ENCODE data around the gene HOOK1. TPM values are rescaled to one million over a fixed set of nuclear protein-coding genes. Genes with fewer than 3 reads are reported as not detected.

HOOK1 gene
- total RNA-seq, 1 donor from 2014 or later = 10.3 TPM

GRCh38 chr1:59788825-59789224 lies 25.9 kb upstream of the HOOK1 start:
- TF ChIP-seq CTCF (IDR thresholded peaks at IDR 0.05; ENCODE audit: insufficient read depth, low read length, severe bottlenecking) = no peak
- FAIRE-seq = no peak
- Histone ChIP-seq H3K4me3 (ENCODE audit: low read depth, low read length) (no peak overlapping the region), H3K27me3 (ENCODE audit: control insufficient read depth, insufficient read depth, low read length) (no peaks in the 10 kb centered on the region), H3K36me3 (ENCODE audit: control insufficient read depth, insufficient read depth, low read length) (no peaks in the 10 kb centered on the region)
- peak; percentile 73 for DNase-seq (ENCODE audit: low read depth)

- FAIRE-seq = no peak
- DNase-seq (ENCODE audit: low read depth) = no peak
- no peaks in the 10 kb centered on the region for H3K27me3 ChIP-seq (ENCODE audit: control insufficient read depth, insufficient read depth, low read length)
- no peak for TF ChIP-seq CTCF (IDR thresholded peaks at IDR 0.05; ENCODE audit: insufficient read depth, low read length, severe bottlenecking)
- H3K4me3 ChIP-seq (ENCODE audit: low read depth, low read length) = no peak overlapping the region
- no peaks in the 10 kb centered on the region for H3K36me3 ChIP-seq (ENCODE audit: control insufficient read depth, insufficient read depth, low read length)
These were observed 16.1 kb upstream of the HOOK1 start for GRCh38 chr1:59798600-59798999.

GRCh38 chr1:59803458-59804038 lies 11.2 kb upstream of the HOOK1 start:
- no peak for TF ChIP-seq CTCF (IDR thresholded peaks at IDR 0.05; ENCODE audit: insufficient read depth, low read length, severe bottlenecking)
- H3K4me3 ChIP-seq (ENCODE audit: low read depth, low read length) = no peak overlapping the region
- FAIRE-seq = no peak
- no peaks in the 10 kb centered on the region for H3K27me3 ChIP-seq (ENCODE audit: control insufficient read depth, insufficient read depth, low read length)
- DNase-seq (ENCODE audit: low read depth) = no peak
- H3K36me3 ChIP-seq (ENCODE audit: control insufficient read depth, insufficient read depth, low read length) = no peaks in the 10 kb centered on the region

GRCh38 chr1:59804301-59804700 lies 10.4 kb upstream of the HOOK1 start:
- no peak overlapping the region for H3K4me3 ChIP-seq (ENCODE audit: low read depth, low read length)
- no peak for TF ChIP-seq CTCF (IDR thresholded peaks at IDR 0.05; ENCODE audit: insufficient read depth, low read length, severe bottlenecking)
- FAIRE-seq (no peak), DNase-seq (ENCODE audit: low read depth) (peak; percentile 17)
- no peaks in the 10 kb centered on the region for H3K36me3 ChIP-seq (ENCODE audit: control insufficient read depth, insufficient read depth, low read length)
- no peaks in the 10 kb centered on the region for H3K27me3 ChIP-seq (ENCODE audit: control insufficient read depth, insufficient read depth, low read length)

GRCh38 chr1:59805554-59805953 lies 9.2 kb upstream of the HOOK1 start:
- no peak for TF ChIP-seq CTCF (IDR thresholded peaks at IDR 0.05; ENCODE audit: insufficient read depth, low read length, severe bottlenecking)
- Histone ChIP-seq H3K36me3 (ENCODE audit: control insufficient read depth, insufficient read depth, low read length) (no peaks in the 10 kb centered on the region), H3K4me3 (ENCODE audit: low read depth, low read length) (no peak overlapping the region), H3K27me3 (ENCODE audit: control insufficient read depth, insufficient read depth, low read length) (no peaks in the 10 kb centered on the region)
- DNase-seq (ENCODE audit: low read depth) (no peak), FAIRE-seq (no peak)

Data from bronchial epithelial cell (primary cell).